Pancreas (tissue), 10 donors: ENCODE data around the gene UNK. TPM values are rescaled to one million over a fixed set of nuclear protein-coding genes. Genes with fewer than 3 reads are reported as not detected.
A peak's percentile ranks its signal among the peaks of the same experiment; 100 is the strongest.

Source experiments
- ATAC-seq, 4 donors: fragments of 200-7000 bp; cut with Tn5 transposase; one replicate each; pipeline versions ENCODE4 v1.8.0 to v1.9.1; 2020; ENCODE audit warnings: mild to moderate bottlenecking in 4 of 4, moderate library complexity in 4 of 4
- DNase-seq, 6 donors: peaks; one replicate each; pipeline ENCODE4 v3.0.0-alpha.2; 2020
- FAIRE-seq: peaks from 2 replicates; lab custom pipeline; 2012; peaks lifted over from hg19 to GRCh38; lab: Jason Lieb, UNC
- H3K27ac ChIP-seq, 4 donors: fragments of 200-600 bp; sonication (generic); 1 replicate in 3 of 4; 2 replicates in 1 of 4; pipeline versions ENCODE4 v1.5.0 to v1.8.0; 2020
- H3K27me3 ChIP-seq, 4 donors: fragments of 200-600 bp; one replicate each; pipeline ENCODE4 v1.8.0; 2021
- H3K36me3 ChIP-seq, 3 donors: fragments of 200-600 bp; sonication (generic) in 1 of 3; one replicate each; pipeline versions ENCODE4 v1.5.0 to v1.8.0; 2020 to 2021
- H3K4me1 ChIP-seq, 3 donors: fragments of 200-600 bp; one replicate each; pipeline ENCODE4 v1.8.0; 2021
- H3K4me3 ChIP-seq, 4 donors: fragments of 200-600 bp; sonication (generic) in 2 of 4; one replicate each; pipeline versions ENCODE4 v1.5.0 to v1.8.0; 2020 to 2021
- H3K9me3 ChIP-seq, 4 donors: fragments of 200-600 bp; one replicate each; pipeline ENCODE4 v1.8.0; 2021
- WGBS, 2 donors: extraction: QIAGEN DNeasy Blood & Tissue Kit; methylation state at CpG; one replicate each; pipeline ENCODE4 v1.1.7; 2013; 5-methylcytosine and 5-hydroxymethylcytosine counted together
- intact Hi-C, 3 donors: fragments of 100-400 bp; cut with DNase I; formaldehyde crosslinking; loops; one replicate each; pipeline versions ENCODE4 v1.11.1 to v1.14.2; 2022
- polyA plus RNA-seq, 2 donors: library from polyadenylated mRNA; stranded (reverse); fragments of 200-250 nt; gene quantifications; one replicate each; pipeline ENCODE4 v1.2.3, GENCODE V29; 2013
- total RNA-seq, 6 donors: library from RNA; stranded (reverse); fragmentation: NEBNext Ultra II Directional in 4 of 6; extraction: Animal tissue kit (Norgen Biotek cat#: 25700) in 4 of 6; gene quantifications; one replicate each; pipeline versions ENCODE4 v1.2.1 to v1.2.4, GENCODE V29; 2021 to 2023
- TF ChIP-seq, protein P1 (sequence below), 4 donors: fragments of 200-600 bp; sonication (generic) in 3 of 4; IDR thresholded peaks; one replicate each; pipeline versions ENCODE4 v1.5.0 to v1.8.0; 2021; ENCODE audit warnings: antibody characterized with exemption in 4 of 4
- donor health status: healthy with polysubstance abuse.
- donor health status: DM: no; HTN: no; CAD: no; lungs with moderate emphysema.
- donor health status: DM: no; HTN: no; CAD: no.
- donor health status: control.
- donor health status: control.
- donor health status: Bipolar disorder and iron deficiency.
- donor health status: DM: yes; HTN: yes; CAD: no.
- donor health status: DM: no; HTN: no; CAD: no.
- donor health status: DM: no; HTN: no; CAD: no.
- donor health status: DM: yes; HTN: yes; CAD: no.

The UNK gene
- total and polyA plus RNA-seq, 8 donors = 12.8 to 28.9 (median 15.3) TPM

DNA sequence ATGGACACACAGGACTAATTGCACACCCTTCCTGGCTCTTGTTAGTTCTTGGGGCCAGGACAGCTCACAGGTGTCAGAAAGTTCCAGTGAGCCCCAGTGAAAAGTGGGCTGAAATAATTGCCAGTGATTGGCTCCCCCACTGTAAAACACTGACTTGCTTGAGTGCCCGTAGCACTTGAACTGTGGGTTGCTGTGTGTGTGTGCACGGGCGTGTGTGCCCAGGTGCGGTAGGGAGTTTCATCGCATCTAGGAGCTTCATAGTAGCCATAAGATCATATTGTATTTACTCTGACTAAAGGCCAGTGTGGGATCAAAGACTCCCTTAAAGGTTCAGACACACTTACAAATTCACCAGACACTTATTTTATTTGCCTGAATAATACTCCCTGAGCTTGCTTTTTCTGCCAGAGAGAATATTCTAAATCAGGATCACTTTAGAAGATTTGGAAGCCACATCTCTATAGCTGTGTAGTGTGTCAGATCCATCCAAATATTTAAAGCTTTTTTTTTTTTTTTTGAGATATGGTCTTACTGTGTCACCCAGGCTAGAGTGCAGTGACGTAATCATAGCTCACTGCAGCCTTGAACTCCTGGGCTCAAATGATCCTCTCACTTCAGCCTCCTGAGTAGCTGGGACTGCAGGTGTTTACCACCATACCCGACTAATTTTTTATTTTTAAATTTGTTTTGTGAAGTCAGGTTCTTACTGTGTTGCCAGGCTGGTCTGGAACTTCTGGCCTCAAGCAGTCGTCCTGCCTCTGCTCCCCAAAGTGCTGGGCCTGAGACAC, 11.4 kb downstream of the UNK start:
- DNase-seq = peak in 1 of 6 donors; percentile 17
- Histone ChIP-seq H3K4me3 (no peak overlapping the region), H3K4me1 (no peaks in the 10 kb centered on the region), H3K27me3 (no peaks in the 10 kb centered on the region), H3K9me3 (no peaks in the 10 kb centered on the region), H3K27ac (no peak overlapping the region), H3K36me3 (peaks cover 0 to 6% (median 3%) of the 10 kb centered on the region in 3 donors)
- WGBS, 2 donors = 85 to 93% methylated on average over 8 of the region's 8 CpGs
- TF ChIP-seq, protein P1, sequence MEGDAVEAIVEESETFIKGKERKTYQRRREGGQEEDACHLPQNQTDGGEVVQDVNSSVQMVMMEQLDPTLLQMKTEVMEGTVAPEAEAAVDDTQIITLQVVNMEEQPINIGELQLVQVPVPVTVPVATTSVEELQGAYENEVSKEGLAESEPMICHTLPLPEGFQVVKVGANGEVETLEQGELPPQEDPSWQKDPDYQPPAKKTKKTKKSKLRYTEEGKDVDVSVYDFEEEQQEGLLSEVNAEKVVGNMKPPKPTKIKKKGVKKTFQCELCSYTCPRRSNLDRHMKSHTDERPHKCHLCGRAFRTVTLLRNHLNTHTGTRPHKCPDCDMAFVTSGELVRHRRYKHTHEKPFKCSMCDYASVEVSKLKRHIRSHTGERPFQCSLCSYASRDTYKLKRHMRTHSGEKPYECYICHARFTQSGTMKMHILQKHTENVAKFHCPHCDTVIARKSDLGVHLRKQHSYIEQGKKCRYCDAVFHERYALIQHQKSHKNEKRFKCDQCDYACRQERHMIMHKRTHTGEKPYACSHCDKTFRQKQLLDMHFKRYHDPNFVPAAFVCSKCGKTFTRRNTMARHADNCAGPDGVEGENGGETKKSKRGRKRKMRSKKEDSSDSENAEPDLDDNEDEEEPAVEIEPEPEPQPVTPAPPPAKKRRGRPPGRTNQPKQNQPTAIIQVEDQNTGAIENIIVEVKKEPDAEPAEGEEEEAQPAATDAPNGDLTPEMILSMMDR (IDR thresholded peaks at IDR 0.05) = no peak
- FAIRE-seq = no peak
- no peak for ATAC-seq
- intact Hi-C loops = no loop called here

DNA sequence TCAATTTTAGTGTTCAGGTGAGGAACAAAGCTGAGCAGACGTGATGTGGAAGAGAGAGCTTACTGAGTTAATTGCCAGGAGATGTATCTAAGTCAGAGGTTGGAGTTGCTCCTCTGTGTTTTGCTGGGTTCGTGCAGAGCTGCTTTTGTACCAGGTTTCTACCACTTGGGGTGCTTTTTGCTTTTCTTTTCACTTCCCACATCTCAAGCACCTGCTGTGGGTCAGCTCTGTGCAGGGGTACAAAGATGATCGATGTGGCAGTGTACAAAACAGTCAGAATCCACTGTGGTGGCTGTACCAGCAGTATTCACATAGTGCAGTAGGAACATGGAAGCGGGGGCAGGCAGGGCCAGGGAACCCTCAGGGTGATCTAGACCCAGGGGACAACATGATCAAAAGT, 14.8 kb downstream of the UNK start:
- H3K27ac ChIP-seq = no peak overlapping the region
- TF ChIP-seq, protein P1 (IDR thresholded peaks at IDR 0.05) = no peak
- H3K4me1 ChIP-seq = no peaks in the 10 kb centered on the region
- H3K27me3 ChIP-seq = no peaks in the 10 kb centered on the region
- ATAC-seq = no peak
- WGBS, 2 donors = 91 to 95% methylated on average over 4 of the region's 4 CpGs
- no peak for FAIRE-seq
- intact Hi-C loops = no loop called here
- H3K4me3 ChIP-seq = no peak overlapping the region
- peaks cover 0 to 6% (median 3%) of the 10 kb centered on the region in 3 donors for H3K36me3 ChIP-seq
- H3K9me3 ChIP-seq = no peaks in the 10 kb centered on the region
- DNase-seq = peak in 1 of 6 donors; percentile 17

DNA sequence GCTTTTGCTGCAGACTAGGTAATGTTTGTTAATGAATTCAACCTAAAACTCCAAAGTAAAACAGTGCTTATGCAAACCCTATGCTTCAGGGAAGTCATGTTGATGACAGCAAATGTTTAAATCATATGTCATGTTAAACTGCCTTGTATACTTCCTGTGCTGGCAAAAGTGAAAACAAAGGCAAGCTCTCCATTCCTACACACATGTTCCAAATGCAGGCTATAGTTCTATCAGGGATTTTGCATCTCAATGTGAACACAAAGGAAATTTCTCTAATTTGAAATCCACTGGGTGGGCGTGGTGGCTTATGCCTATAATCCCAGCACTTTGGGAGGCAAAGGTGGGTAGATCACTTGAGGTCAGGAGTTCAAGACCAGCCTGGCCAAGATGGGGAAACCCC, 19.3 kb downstream of the UNK start:
- H3K4me1 ChIP-seq = no peaks in the 10 kb centered on the region
- no peaks in the 10 kb centered on the region for H3K27me3 ChIP-seq
- H3K4me3 ChIP-seq = no peak overlapping the region
- no peaks in the 10 kb centered on the region for H3K9me3 ChIP-seq
- FAIRE-seq (no peak), DNase-seq (no peak), ATAC-seq (no peak)
- H3K36me3 ChIP-seq = no peaks in the 10 kb centered on the region
- no peak overlapping the region for H3K27ac ChIP-seq
- TF ChIP-seq, protein P1 (IDR thresholded peaks at IDR 0.05) = no peak
- WGBS, 2 donors = 92 to 96% methylated on average over 1 of the region's 1 CpG
- intact Hi-C loops = no loop called here

DNA sequence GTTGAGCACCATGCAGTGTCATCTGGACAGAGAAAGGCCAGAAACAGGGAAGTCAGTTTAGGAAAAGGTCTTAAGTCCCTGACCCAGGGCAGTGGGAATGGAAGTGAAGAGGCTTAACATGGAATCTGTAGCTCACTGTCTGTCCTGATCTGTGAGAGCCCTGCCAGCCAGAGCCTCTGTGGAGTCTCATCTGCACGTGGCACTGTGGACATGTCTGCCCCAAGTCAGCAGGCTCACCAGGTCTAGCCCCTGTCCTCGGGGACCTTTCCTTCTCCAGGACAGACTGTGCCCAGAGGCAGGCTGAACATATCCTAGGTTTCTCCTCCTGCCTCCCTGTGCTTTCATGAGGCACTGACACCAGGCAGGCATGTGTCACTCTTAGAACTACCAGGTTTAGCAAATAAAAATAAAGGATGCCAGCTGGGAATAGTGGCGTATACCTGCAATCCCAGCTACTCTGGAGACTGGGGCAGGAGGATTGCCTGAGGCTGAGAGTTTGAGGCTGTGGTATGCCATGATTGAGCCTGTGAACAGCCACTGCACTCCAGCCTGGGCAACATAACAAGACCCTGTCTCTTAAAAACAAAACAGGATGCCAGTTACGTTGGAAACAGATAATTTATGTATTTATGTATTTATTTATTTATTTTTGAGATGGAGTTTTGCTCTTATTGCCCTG, 22.4 kb downstream of the UNK start:
- ATAC-seq (no peak), DNase-seq (peak in 2 of 6 donors; percentile 27), FAIRE-seq (no peak)
- Histone ChIP-seq H3K27ac (no peak overlapping the region), H3K36me3 (peaks cover 0 to 17% (median 2%) of the 10 kb centered on the region in 3 donors), H3K4me1 (no peaks in the 10 kb centered on the region), H3K9me3 (no peaks in the 10 kb centered on the region), H3K27me3 (no peaks in the 10 kb centered on the region), H3K4me3 (no peak overlapping the region)
- WGBS, 2 donors = 87 to 90% methylated on average over 4 of the region's 4 CpGs
- TF ChIP-seq, protein P1 (IDR thresholded peaks at IDR 0.05) = no peak
- intact Hi-C loops = no loop called here
